ENCODE measurements around the gene BSDC1.

The BSDC1 gene

GRCh38 chr1:32421775-32422174, 27.5 kb upstream of the BSDC1 start:
- TF ChIP-seq ZFX (IDR thresholded peaks at IDR 0.05) (no peak), CTCF (conservative IDR thresholded peaks at IDR 0.05) (no peak)
- no peak overlapping the region for H3K27ac ChIP-seq

GRCh38 chr1:32414186-32414886, 20.1 kb upstream of the BSDC1 start:
- H3K27ac ChIP-seq, result peak overlapping the region; percentile 41; the same call in 1 of the 2 replicates
- peak; percentile 64 for TF ChIP-seq CTCF (conservative IDR thresholded peaks at IDR 0.05)
- TF ChIP-seq ZFX (IDR thresholded peaks at IDR 0.05), result no peak

GRCh38 chr1:32413507-32414185, 19.4 kb upstream of the BSDC1 start:
- peak; percentile 86 for TF ChIP-seq CTCF (conservative IDR thresholded peaks at IDR 0.05)
- TF ChIP-seq ZFX (IDR thresholded peaks at IDR 0.05), result no peak
- H3K27ac ChIP-seq, result peak overlapping the region; percentile 41

GRCh38 chr1:32411261-32411660, 17.0 kb upstream of the BSDC1 start:
- H3K27ac ChIP-seq, result no peak overlapping the region
- TF ChIP-seq ZFX (IDR thresholded peaks at IDR 0.05), result no peak
- no peak for TF ChIP-seq CTCF (conservative IDR thresholded peaks at IDR 0.05)

GRCh38 chr1:32406629-32407111, 12.4 kb upstream of the BSDC1 start:
- H3K27ac ChIP-seq, result peak overlapping the region; percentile 55; the same call in 1 of the 2 replicates
- TF ChIP-seq ZFX (IDR thresholded peaks at IDR 0.05) (peak; percentile 13; the same call in 1 of the 2 replicates), CTCF (conservative IDR thresholded peaks at IDR 0.05) (no peak)

GRCh38 chr1:32405672-32406467, 11.6 kb upstream of the BSDC1 start:
- TF ChIP-seq ZFX (IDR thresholded peaks at IDR 0.05) (no peak), CTCF (conservative IDR thresholded peaks at IDR 0.05) (no peak)
- peak overlapping the region; percentile 55; the same call in 1 of the 2 replicates for H3K27ac ChIP-seq
